Panc1 (cell line): ENCODE data around the gene AP1G2. TPM values are rescaled to one million over a fixed set of nuclear protein-coding genes. Genes with fewer than 3 reads are reported as not detected.

Experiments
- ATAC-seq: fragments of 200-7000 bp; cut with Tn5 transposase; 2 replicates; pipeline ENCODE4 v1.9.1; 2020; ENCODE audit warnings: mild to moderate bottlenecking, moderate library complexity
- BruUV-seq: library from RNA; stranded (reverse); fragments of 400-500 nt; replicated peaks from 2 replicates; lab custom pipeline; 2021; lab: Mats Ljungman, UMichigan
- CTCF ChIA-PET: fragments of 300-600 bp; sonication (Branson Sonifier 250); formaldehyde crosslinking; loops from one replicate; lab custom pipeline; 2022; ENCODE audit warnings: antibody characterized with exemption; lab: Charles Lee
- POLR2A ChIA-PET: fragments of 300-600 bp; sonication (Branson Sonifier 250); formaldehyde crosslinking; loops from one replicate; lab custom pipeline; 2022; ENCODE audit warnings: antibody characterized with exemption; lab: Charles Lee
- DNase-seq: peaks from one replicate; pipeline ENCODE4 v3.0.0-alpha.2; 2010; ENCODE audit warnings: low read depth, low spot score
- H3K27ac ChIP-seq: 2 replicates; pipeline ENCODE4 v1.5.1; 2011; ENCODE audit warnings: mild to moderate bottlenecking, low read length, inconsistent platforms
- H3K27me3 ChIP-seq: fragments of 200-500 bp; sonication (Bioruptor generic); 2 replicates; pipeline ENCODE4 v1.6.0; 2014; ENCODE audit warnings: low read length, inconsistent platforms; ENCODE audit not compliant: control insufficient read depth, insufficient read depth
- H3K36me3 ChIP-seq: fragments of 200-500 bp; sonication (Bioruptor generic); 2 replicates; pipeline ENCODE4 v1.5.1; 2014; ENCODE audit warnings: inconsistent platforms, mild to moderate bottlenecking, low read length, moderate library complexity; ENCODE audit not compliant: control insufficient read depth, insufficient read depth
- H3K4me1 ChIP-seq: 2 replicates; pipeline ENCODE4 v1.5.1; 2011; ENCODE audit warnings: inconsistent platforms, mild to moderate bottlenecking, low read length, moderate library complexity; ENCODE audit not compliant: control insufficient read depth, insufficient read depth
- H3K4me3 ChIP-seq, 2 experiments: 2 replicates each; pipeline ENCODE4 v1.5.1; 2011 to 2012; ENCODE audit warnings: low read depth in 2 of 2, low read length in 2 of 2, mild to moderate bottlenecking in 2 of 2, inconsistent platforms in 1 of 2, moderate library complexity in 1 of 2
- H3K9me3 ChIP-seq: fragments of 200-500 bp; sonication (Bioruptor generic); 2 replicates; pipeline ENCODE4 v1.5.1; 2014; ENCODE audit warnings: low read depth, mild to moderate bottlenecking, inconsistent platforms, low read length, moderate library complexity; ENCODE audit not compliant: control insufficient read depth, insufficient read depth
- CTCF ChIP-seq: fragments of 450-650 bp; IDR thresholded peaks from 2 replicates; pipeline ENCODE4 v1.5.1; 2017; ENCODE audit warnings: mild to moderate bottlenecking
- POLR2AphosphoS5 ChIP-seq: IDR thresholded peaks from 2 replicates; pipeline ENCODE4 v1.6.1; 2012; ENCODE audit warnings: mild to moderate bottlenecking, low read depth, low read length, moderate library complexity
- REST ChIP-seq, 2 experiments: IDR thresholded peaks; 2 replicates each; pipeline ENCODE4 v1.6.1; 2011 to 2012; ENCODE audit warnings: low read depth in 2 of 2, control low read depth in 1 of 2, low read length in 1 of 2, mild to moderate bottlenecking in 1 of 2, moderate library complexity in 1 of 2; ENCODE audit not compliant: insufficient read depth in 1 of 2
- SIN3A ChIP-seq: IDR thresholded peaks from 2 replicates; pipeline ENCODE4 v1.6.1; 2012; ENCODE audit warnings: low read depth, mild to moderate bottlenecking, low read length, moderate library complexity, borderline replicate concordance; ENCODE audit not compliant: insufficient read depth
- TCF7L2 ChIP-seq: IDR thresholded peaks from 2 replicates; pipeline ENCODE4 v1.6.1; 2011; ENCODE audit warnings: mild to moderate bottlenecking, low read depth, low read length, inconsistent platforms
- in situ Hi-C: cut with HindIII; loops from 2 replicates; pipeline ENCODE4 v1.10.0; 2016; ENCODE audit warnings: low sequenced_read_pairs, low pct_unique_long_range_greater_than_20kb
- intact Hi-C: fragments of 100-400 bp; cut with micrococcal nuclease; formaldehyde crosslinking; loops from one replicate; pipeline ENCODE4 v1.10.0; 2022; ENCODE audit not compliant: unreplicated experiment
- total RNA-seq: library from RNA; stranded (reverse); gene quantifications from one replicate; pipeline ENCODE4 v1.2.1, GENCODE V29; 2021; ENCODE audit not compliant: unreplicated experiment

AP1G2 gene
- total RNA-seq, 1 experiment from 2014 or later: 61.6 TPM

- no peak for DNase-seq
- TF ChIP-seq REST (IDR thresholded peaks at IDR 0.05; ENCODE audit: insufficient read depth in 1 of 2, low read depth in 2 of 2, low read length in 1 of 2) (no peak), SIN3A (no peak), CTCF (no peak), TCF7L2 (no peak), POLR2AphosphoS5 (no peak)
- no peaks in the 10 kb centered on the region for H3K27me3 ChIP-seq
- ATAC-seq: no peak
- CTCF ChIA-PET: no interaction called here
- POLR2A ChIA-PET: no interaction called here
- in situ Hi-C loops: no loop called here
- H3K4me1 ChIP-seq: no peaks in the 10 kb centered on the region
- intact Hi-C loops: no loop called here
- H3K9me3 ChIP-seq: no peaks in the 10 kb centered on the region
- no peak overlapping the region for H3K27ac ChIP-seq
- no peak overlapping the region for H3K4me3 ChIP-seq
- H3K36me3 ChIP-seq: no peaks in the 10 kb centered on the region
- no TSS peak for BruUV-seq
These were observed 48.9 kb downstream of the AP1G2 start for GRCh38 chr14:23518709-23519108.

GRCh38 chr14:23517650-23518326 lies 49.8 kb downstream of the AP1G2 start:
- Histone ChIP-seq H3K27ac (no peak overlapping the region), H3K4me3 (no peak overlapping the region), H3K4me1 (no peaks in the 10 kb centered on the region), H3K9me3 (no peaks in the 10 kb centered on the region), H3K27me3 (no peaks in the 10 kb centered on the region), H3K36me3 (no peaks in the 10 kb centered on the region)
- BruUV-seq: no TSS peak
- in situ Hi-C loops: no loop called here
- intact Hi-C loops: no loop called here
- DNase-seq (no peak), ATAC-seq (no peak)
- POLR2A ChIA-PET: interaction anchor here (0.6 kb wide), 1 partner anchor 920 kb away, joined by 3 read pairs; no protein-coding TSS in a partner anchor
- CTCF ChIA-PET: no interaction called here
- TF ChIP-seq CTCF: no peak
